GM21423 (cell line): Measurements from ENCODE around the gene SMARCA2.

ENCODE experiments used
- ATAC-seq: cut with Tn5 transposase; IDR thresholded peaks from one replicate; pipeline ENCODE4 v1.9.1; 2021; ENCODE audit warnings: mild to moderate bottlenecking, moderate library complexity; ENCODE audit not compliant: unreplicated experiment

The SMARCA2 gene

GRCh38 chr9:2199999-2200796 is 185.1 kb downstream of the SMARCA2 start:
- no peak for ATAC-seq

DNA sequence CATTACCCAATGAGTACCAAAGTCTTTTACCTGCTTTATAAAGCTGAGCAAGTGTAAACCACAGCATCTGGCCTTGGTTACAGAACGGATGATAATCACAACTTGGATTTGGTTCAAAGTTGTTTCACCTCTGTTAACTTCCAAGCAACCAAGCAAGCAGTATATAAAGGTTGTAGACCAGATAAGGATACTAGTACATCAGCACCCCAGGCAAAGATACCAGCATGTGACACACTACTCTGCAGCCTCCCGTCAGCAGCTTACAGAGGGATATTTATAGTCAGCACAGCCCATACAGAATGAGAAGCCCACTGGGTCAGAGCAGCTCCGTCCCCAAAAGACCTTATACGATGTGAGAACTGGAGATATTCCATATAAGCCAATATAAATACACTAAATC is 193.3 kb downstream of the SMARCA2 start:
- ATAC-seq: no peak

DNA sequence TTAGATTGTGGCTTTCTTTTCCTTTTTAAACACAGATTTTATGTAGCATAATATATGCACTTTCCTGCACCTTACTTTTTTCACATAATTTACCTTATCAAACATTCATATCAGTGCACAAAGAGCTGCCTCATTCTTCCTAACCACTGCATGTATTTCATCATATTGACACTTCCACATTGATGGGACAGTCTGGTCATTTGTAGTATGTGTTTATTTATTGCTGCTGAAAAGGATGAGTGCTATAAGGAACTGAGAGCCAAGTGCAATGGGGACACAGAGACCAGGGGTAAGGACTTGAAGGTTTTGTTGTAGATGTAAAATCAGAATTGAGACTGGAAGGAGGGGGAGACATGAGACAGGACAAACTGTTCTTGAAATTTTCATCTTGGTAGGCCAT is 193.8 kb downstream of the SMARCA2 start:
- no peak for ATAC-seq

DNA sequence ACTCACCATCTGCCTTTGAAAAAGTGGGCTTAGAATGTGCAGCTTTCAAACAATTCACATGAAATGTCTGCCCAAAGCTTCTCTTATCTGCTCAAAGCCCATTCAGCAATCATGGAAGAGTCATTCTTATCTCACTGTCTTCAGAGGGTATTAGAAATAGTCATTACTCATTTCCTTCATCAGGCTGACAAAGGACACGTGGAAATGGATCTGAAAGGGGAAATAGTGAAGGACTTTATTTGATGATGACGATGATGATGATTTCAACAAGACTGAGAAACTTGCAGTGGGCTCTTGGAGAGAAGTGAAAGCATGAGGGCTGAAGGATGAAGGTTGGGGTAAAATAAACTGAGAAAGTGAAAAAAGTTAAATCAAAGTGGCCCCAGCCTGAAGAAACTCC is 194.3 kb downstream of the SMARCA2 start:
- ATAC-seq: no peak

GRCh38 chr9:2210201-2210600 is 195.1 kb downstream of the SMARCA2 start:
- ATAC-seq: no peak

GRCh38 chr9:2213830-2214468 is 198.8 kb downstream of the SMARCA2 start:
- ATAC-seq: no peak

GRCh38 chr9:2214707-2215106 is 199.6 kb downstream of the SMARCA2 start:
- no peak for ATAC-seq

GRCh38 chr9:2215921-2216441 is 200.8 kb downstream of the SMARCA2 start:
- ATAC-seq: no peak

DNA sequence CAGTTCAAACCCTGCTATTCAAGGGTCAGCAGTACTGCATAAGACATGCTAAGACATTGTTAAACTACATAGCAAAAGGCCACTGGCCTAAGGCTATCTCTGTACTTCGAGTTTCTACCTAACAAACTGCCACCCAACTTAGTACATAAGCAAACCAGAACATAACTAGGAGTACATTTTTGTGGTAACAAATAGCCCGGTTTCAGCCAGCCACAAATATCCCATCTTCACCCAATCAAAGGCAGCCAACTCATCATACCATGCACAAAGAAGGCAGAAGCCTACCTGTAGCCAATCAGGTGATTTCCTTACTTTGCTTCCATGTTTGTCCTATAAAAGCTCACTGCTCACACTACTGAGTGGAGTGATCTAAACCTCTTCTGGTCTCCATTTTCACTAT is 201.4 kb downstream of the SMARCA2 start:
- ATAC-seq: no peak

- ATAC-seq: no peak
Observed at GRCh38 chr9:2217540-2217939, 202.4 kb downstream of the SMARCA2 start.

DNA sequence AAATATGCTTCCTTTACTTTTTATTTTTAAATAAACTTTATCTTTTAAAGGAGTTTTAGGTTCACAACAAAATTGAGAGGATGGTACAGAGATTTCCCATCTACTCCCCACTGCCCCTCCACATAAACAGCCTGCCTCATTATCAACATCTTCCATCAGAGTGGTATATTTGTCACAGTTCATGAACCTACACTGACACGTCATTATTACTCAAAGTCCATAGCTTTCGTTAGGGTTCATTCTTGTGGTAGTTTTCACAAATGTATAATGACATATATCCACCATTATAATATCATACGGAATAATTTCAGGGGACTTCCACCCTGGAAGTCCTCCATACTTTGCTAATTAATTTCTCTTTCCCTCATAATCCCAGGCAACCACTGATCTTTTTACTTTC is 204.9 kb downstream of the SMARCA2 start:
- no peak for ATAC-seq

DNA sequence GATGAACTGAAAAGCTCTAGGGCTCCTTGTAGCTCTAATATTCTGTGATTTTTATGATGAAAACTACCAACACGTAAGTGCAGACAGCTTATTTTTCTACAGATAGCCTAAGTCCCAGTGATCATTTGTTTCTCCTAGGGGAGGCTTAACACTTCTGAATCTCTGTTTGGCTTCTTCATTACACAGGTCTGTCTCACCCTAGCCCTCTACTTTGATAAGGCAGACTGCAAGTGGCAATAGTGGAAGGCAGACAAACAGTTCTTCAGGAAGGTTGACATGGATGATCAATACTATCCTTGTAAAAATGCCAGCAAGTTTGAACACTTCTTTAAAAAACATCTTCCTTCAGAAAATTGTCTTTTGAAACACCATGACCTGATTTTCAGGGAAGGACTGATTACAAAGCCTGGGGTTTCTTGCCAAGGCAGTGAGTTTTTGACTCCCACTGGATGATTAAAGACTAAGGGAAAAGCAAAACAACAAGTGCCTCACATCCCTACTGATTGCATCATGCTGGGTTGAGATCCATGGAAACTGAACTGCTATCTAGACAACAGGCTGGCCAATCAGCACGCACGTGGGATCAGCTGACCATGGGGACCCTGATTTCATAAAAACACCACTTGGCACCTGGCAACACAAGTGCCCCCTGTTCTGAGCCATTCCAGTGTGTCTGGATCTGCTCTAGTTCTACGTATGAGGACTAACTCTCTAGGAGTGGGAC is 212.2 kb downstream of the SMARCA2 start:
- no peak for ATAC-seq

DNA sequence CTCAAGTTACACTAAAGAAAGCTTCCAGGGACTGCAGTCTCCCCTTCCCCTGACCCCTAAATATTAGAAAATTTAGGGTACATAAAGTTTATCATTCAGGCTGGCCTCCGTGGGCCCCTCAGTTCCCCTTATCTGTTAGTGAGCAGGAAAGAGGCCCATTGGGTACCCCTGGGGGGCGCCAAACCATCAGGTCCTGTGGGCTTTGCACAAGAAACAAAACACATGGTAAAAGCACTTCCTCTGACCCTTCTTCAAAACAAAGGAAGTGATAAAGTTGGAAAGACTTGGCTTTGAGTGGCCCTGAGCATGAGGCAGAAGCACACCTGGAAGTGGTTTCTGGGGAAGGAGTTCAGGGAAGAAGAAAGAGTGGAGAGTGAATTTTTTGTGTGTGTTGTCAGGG is 213.0 kb downstream of the SMARCA2 start:
- ATAC-seq: no peak

DNA sequence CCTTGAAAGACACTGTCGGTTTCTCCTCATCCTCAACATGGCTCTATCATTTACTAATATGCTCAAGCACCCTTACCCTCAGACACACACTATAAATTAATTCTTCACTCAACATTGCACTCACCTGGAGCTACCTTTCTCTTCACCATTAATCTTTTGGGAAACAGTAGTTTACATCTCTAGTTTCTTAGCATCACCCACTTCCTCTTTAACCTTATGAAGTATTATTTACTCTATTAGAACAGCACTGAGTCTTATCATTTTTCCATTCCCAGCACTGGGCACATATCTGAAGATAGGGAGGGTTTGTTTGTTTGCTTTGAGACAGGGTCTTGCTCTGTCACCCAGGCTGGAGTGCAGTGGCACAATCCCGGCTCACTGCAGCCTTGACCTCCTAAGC is 213.5 kb downstream of the SMARCA2 start:
- peak; percentile 19 for ATAC-seq

GRCh38 chr9:2229109-2229721 is 214.1 kb downstream of the SMARCA2 start:
- peak; percentile 71 for ATAC-seq

GRCh38 chr9:2230362-2230761 is 215.2 kb downstream of the SMARCA2 start:
- ATAC-seq: no peak

- ATAC-seq: no peak
Observed at GRCh38 chr9:2231101-2231500, 216.0 kb downstream of the SMARCA2 start.

DNA sequence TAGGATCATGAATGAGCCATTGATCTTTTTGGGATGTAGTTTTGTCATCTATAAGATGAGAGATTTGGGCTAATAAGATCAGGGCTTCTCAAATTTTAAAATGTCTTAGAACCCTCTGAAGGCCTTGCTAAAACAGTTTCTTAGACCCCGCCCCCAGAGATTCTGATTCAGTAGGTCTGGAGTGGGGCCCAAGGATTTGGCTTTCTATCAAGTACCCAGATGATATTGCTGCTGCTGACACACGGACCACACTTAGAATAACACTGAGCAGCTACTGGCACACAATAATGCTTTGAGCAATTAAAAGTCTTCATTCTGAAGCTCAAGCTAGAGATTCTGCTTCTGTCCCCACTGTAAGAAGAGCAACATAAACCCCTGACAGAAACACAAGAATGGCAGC is 216.7 kb downstream of the SMARCA2 start:
- ATAC-seq: no peak

GRCh38 chr9:2233274-2233673 is 218.1 kb downstream of the SMARCA2 start:
- ATAC-seq: no peak

- no peak for ATAC-seq
Observed at GRCh38 chr9:2234371-2234893, 219.3 kb downstream of the SMARCA2 start.

DNA sequence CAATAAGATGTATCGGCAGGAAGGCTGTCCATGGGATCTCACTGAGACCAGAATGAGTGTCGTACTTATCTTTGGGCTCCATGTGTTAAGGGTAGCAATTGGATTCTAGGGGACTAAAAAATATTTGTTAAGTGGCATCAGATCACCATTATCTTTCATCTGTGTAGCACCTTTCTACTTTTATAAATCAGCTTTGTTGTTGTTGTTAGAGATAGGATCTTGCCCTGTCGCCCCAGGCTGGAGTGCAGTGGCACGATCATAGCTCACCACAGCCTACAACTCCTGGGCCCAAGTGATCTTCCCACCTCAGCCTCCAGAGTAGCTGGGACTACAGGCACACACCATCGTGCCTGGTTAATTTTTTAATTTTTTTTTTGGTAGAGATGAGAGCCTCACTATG is 220.5 kb downstream of the SMARCA2 start:
- ATAC-seq: no peak
